Measurements from ENCODE around the gene NLRC3. TPM values are rescaled to one million over a fixed set of nuclear protein-coding genes. Genes with fewer than 3 reads are reported as not detected.

The NLRC3 gene
- total RNA-seq, 2 experiments from 2014 or later: 25.9 to 28.4 TPM

DNA sequence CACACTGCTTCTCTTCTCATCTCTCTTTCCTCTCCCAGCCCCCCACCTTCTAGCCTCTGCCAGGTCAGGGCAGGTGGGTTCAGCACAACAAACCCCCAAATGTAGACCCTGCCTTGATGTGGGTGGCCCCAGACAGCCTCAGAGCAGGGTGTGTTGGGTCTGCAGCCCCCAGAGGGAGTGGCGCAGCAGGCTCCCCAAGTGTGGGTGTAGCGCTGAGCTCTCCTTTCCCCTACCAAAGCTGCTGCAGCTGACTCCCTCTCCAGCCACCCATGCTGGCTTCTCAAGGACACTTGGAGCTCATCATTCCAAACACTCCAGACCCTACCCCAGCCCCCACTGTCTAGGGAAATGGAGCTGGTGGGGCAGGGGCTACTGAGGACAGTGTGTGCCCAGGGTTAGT lies 27.3 kb downstream of the NLRC3 start:
- Mint-ChIP-seq H3K27me3 (no peaks in the 10 kb centered on the region), H3K4me3 (no peak overlapping the region), H3K36me3 (peaks cover 37% of the 10 kb centered on the region), H3K4me1 (ENCODE audit: low read depth) (no peaks in the 10 kb centered on the region), H3K27ac (no peak overlapping the region), H3K9me3 (no peaks in the 10 kb centered on the region)
- POLR2A ChIA-PET: no interaction called here
- intact Hi-C loops (cut with micrococcal nuclease): no loop called here
- no peak for DNase-seq
- CTCF ChIA-PET: no interaction called here

DNA sequence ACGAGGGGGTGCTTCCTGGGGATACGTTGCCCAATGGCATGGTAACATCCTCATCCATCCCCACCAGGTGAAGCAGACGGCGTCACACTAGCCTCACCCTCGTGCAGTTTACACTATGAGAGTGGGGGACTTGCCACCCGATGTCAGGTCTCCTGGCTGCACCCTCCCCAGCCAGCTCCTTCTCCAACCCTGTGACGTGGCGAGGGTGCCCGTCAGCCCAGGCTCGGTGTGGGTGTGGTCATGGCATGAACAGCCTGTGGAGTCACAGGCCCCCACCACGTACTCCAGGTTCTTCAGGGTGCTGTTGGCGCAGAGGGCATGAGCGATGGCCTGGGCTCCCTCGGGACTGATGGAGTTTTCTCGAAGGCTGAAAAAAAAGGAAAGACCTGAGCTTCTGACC lies 28.3 kb downstream of the NLRC3 start:
- no peak for DNase-seq
- H3K27ac Mint-ChIP-seq: no peak overlapping the region
- intact Hi-C loops (cut with micrococcal nuclease): no loop called here
- H3K9me3 Mint-ChIP-seq: no peaks in the 10 kb centered on the region
- ChIA-PET CTCF (no interaction called here), POLR2A (no interaction called here)
- H3K36me3 Mint-ChIP-seq: peaks cover 33% of the 10 kb centered on the region
- H3K27me3 Mint-ChIP-seq: no peaks in the 10 kb centered on the region
- no peak overlapping the region for H3K4me3 Mint-ChIP-seq
- no peaks in the 10 kb centered on the region for H3K4me1 Mint-ChIP-seq (ENCODE audit: low read depth)

- H3K27ac Mint-ChIP-seq: no peak overlapping the region
- H3K27me3 Mint-ChIP-seq: no peaks in the 10 kb centered on the region
- ChIA-PET CTCF (no interaction called here), POLR2A (no interaction called here)
- intact Hi-C loops (cut with micrococcal nuclease): no loop called here
- H3K4me1 Mint-ChIP-seq (ENCODE audit: low read depth): no peaks in the 10 kb centered on the region
- H3K4me3 Mint-ChIP-seq: no peak overlapping the region
- H3K36me3 Mint-ChIP-seq: peaks cover 33% of the 10 kb centered on the region
- DNase-seq: no peak
- no peaks in the 10 kb centered on the region for H3K9me3 Mint-ChIP-seq
Measured at GRCh38 chr16:3548445-3548844, 28.8 kb downstream of the NLRC3 start.

DNA sequence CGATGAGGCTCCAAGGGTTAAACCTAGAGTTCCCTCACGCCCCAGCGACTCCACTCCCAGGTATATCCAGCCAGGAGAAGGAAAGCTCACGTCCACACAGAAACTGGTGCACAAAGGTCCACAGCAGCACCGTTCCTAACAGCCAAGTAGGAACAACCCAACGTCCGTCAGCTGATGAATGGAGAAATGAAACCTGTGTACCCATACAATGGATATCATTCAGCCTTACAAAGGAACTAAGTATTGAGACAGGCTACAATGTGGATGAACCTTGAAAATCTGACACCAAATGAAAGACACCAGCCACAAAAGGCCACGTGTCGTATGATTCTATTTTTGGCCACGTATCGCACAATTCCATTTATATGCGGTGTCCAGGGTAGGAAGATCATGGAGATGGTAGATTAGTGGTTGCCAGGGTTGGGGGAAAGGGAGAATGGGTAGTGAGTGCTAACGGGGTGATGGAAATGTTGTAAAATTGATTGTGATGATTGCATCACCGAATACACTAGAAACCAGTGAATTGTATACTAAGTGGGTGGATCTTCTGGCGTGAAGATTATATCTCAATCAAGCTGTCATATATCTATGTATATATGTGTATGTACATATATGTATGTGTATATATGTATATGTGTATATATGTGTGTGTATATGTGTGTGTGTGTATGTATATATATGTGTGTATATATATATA lies 30.1 kb downstream of the NLRC3 start:
- POLR2A ChIA-PET: no interaction called here
- H3K9me3 Mint-ChIP-seq: no peaks in the 10 kb centered on the region
- H3K4me3 Mint-ChIP-seq: no peak overlapping the region
- H3K4me1 Mint-ChIP-seq (ENCODE audit: low read depth): no peaks in the 10 kb centered on the region
- intact Hi-C loops (cut with micrococcal nuclease): no loop called here
- no peaks in the 10 kb centered on the region for H3K27me3 Mint-ChIP-seq
- no peak for DNase-seq
- no peak overlapping the region for H3K27ac Mint-ChIP-seq
- CTCF ChIA-PET: no interaction called here
- H3K36me3 Mint-ChIP-seq: peaks cover 29% of the 10 kb centered on the region

DNA sequence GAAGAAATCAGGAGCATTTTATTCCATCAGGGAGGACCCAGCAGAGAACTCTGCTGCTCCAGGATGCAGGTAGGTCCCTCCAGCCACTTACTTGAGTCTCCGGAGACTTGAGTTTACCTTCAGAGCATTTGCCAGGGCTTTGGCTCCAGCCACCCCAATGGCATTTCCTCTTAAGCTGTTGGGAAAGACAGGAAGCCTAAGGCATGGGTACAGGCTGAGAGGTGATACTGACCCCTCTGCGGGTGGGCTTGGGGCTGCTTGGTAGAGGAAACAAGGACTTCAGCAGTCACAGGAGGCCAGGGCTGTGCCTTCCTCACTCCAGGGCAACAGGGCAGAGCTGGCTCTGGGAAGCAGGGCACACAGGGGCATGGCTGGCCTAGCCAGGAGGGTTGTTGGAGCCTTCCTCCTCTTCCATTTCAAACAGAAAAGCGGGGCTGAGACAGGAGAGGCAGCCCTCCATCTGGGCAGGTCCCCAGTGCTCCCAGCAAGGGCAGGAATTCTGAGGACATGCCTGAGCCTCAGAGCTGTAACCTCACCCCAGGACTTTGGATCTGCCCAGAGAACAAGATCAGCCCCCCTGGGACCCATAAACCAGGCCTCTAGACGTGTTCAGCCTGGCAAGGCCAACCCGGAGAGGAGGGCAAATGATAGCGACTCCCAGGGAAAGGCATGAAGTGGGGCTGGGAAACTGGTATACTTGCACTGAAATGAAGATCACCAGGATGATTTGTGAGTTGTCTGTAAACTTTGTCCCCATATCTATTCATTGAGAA lies 34.4 kb downstream of the NLRC3 start:
- Mint-ChIP-seq H3K9me3 (no peaks in the 10 kb centered on the region), H3K4me3 (no peak overlapping the region), H3K27me3 (no peaks in the 10 kb centered on the region), H3K36me3 (peaks cover 23% of the 10 kb centered on the region), H3K4me1 (ENCODE audit: low read depth) (no peaks in the 10 kb centered on the region), H3K27ac (peak overlapping the region; percentile 45)
- CTCF ChIA-PET: no interaction called here
- intact Hi-C loops (cut with micrococcal nuclease): no loop called here
- POLR2A ChIA-PET: no interaction called here
- no peak for DNase-seq

DNA sequence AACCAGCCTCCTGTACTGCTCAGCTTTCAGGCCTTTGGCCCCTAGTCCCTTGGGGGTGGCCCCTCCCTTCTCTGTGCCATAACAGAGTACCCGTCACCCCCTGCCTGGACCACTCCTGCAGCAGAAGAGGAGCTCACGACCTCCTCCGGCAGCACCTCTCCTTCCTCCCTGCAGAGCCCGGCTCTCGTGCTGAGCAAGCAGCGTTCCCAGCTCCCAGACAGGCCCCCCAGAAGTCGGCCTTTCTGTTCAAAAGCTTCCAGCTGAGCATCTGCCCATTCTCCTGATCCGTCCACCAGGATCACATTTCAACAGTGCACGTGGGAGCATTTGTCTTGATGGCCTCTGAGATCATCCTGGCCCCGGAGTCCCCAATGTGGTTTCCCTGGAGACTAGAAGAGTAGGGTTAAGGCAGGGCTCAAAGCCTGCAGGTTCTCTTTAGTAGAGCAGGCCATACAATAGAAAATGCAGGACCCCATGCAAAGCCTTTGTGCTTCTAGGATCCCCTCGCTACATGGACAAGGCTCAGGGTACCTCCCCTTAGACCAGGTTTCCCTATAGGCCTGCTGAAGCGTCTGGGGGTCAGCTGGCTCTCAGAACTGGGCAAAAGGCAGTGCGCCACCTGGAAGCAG lies 35.6 kb downstream of the NLRC3 start:
- H3K27me3 Mint-ChIP-seq: no peaks in the 10 kb centered on the region
- POLR2A ChIA-PET: no interaction called here
- DNase-seq: no peak
- CTCF ChIA-PET: no interaction called here
- H3K27ac Mint-ChIP-seq: no peak overlapping the region
- H3K9me3 Mint-ChIP-seq: no peaks in the 10 kb centered on the region
- peaks cover 19% of the 10 kb centered on the region for H3K36me3 Mint-ChIP-seq
- no peak overlapping the region for H3K4me3 Mint-ChIP-seq
- no peaks in the 10 kb centered on the region for H3K4me1 Mint-ChIP-seq (ENCODE audit: low read depth)
- intact Hi-C loops (cut with micrococcal nuclease): no loop called here

GRCh38 chr16:3538222-3538621 lies 39.0 kb downstream of the NLRC3 start:
- H3K27ac Mint-ChIP-seq: no peak overlapping the region
- DNase-seq: no peak
- H3K9me3 Mint-ChIP-seq: no peaks in the 10 kb centered on the region
- no peak overlapping the region for H3K4me3 Mint-ChIP-seq
- POLR2A ChIA-PET: no interaction called here
- intact Hi-C loops (cut with micrococcal nuclease): no loop called here
- CTCF ChIA-PET: no interaction called here
- peaks cover 18% of the 10 kb centered on the region for H3K36me3 Mint-ChIP-seq
- H3K4me1 Mint-ChIP-seq (ENCODE audit: low read depth): no peaks in the 10 kb centered on the region
- no peaks in the 10 kb centered on the region for H3K27me3 Mint-ChIP-seq

DNA sequence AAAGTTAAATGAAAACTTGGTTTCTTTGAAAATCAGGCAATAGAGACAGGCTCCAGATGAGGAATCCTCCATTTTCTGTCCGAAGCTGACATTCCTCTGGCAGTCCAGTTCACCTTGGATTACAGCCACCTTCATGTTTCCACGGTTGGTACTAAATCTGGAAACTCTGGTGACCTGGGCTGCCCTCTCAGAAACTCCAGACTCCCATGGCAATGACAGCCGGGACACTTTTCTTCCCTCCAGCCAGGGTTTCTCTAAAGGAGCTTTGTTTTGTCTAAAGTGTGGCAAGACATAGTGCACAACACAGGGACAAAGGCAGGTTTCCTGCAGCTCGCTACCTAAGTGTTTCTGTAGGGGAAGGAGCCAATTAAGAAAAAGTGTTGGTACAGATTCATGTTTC lies 40.4 kb downstream of the NLRC3 start:
- ChIA-PET POLR2A (no interaction called here), CTCF (interaction anchor here (0.6 kb wide), 2 partner anchors 27 to 398 kb away, joined by 3 read pairs; no protein-coding TSS in a partner anchor)
- intact Hi-C loops (cut with micrococcal nuclease): no loop called here
- Mint-ChIP-seq H3K27ac (no peak overlapping the region), H3K27me3 (no peaks in the 10 kb centered on the region), H3K4me1 (ENCODE audit: low read depth) (no peaks in the 10 kb centered on the region), H3K9me3 (no peaks in the 10 kb centered on the region), H3K36me3 (peaks cover 18% of the 10 kb centered on the region), H3K4me3 (no peak overlapping the region)
- no peak for DNase-seq

- ChIA-PET POLR2A (interaction anchor here (0.7 kb wide), 1 partner anchor 10 kb away, joined by 3 read pairs; no protein-coding TSS in a partner anchor), CTCF (interaction anchor here (0.6 kb wide), 2 partner anchors 27 to 399 kb away, joined by 3 read pairs; no protein-coding TSS in a partner anchor)
- intact Hi-C loops (cut with micrococcal nuclease): no loop called here
- Mint-ChIP-seq H3K36me3 (peaks cover 18% of the 10 kb centered on the region), H3K4me1 (ENCODE audit: low read depth) (no peaks in the 10 kb centered on the region), H3K9me3 (no peaks in the 10 kb centered on the region), H3K27me3 (no peaks in the 10 kb centered on the region), H3K4me3 (no peak overlapping the region), H3K27ac (no peak overlapping the region)
- no peak for DNase-seq
Measured at GRCh38 chr16:3536271-3536731, 40.9 kb downstream of the NLRC3 start.

- no peaks in the 10 kb centered on the region for H3K4me1 Mint-ChIP-seq (ENCODE audit: low read depth)
- no peaks in the 10 kb centered on the region for H3K9me3 Mint-ChIP-seq
- H3K27ac Mint-ChIP-seq: no peak overlapping the region
- no peaks in the 10 kb centered on the region for H3K27me3 Mint-ChIP-seq
- no peak overlapping the region for H3K4me3 Mint-ChIP-seq
- intact Hi-C loops (cut with micrococcal nuclease): no loop called here
- no peak for DNase-seq
- ChIA-PET CTCF (no interaction called here), POLR2A (no interaction called here)
- peaks cover 7% of the 10 kb centered on the region for H3K36me3 Mint-ChIP-seq
Measured at GRCh38 chr16:3534126-3534525, 43.1 kb downstream of the NLRC3 start.

GRCh38 chr16:3532741-3533140 lies 44.5 kb downstream of the NLRC3 start:
- Mint-ChIP-seq H3K27ac (no peak overlapping the region), H3K27me3 (no peaks in the 10 kb centered on the region), H3K4me3 (no peak overlapping the region), H3K4me1 (ENCODE audit: low read depth) (peaks cover 4% of the 10 kb centered on the region), H3K36me3 (peaks cover 12% of the 10 kb centered on the region), H3K9me3 (no peaks in the 10 kb centered on the region)
- DNase-seq: no peak
- POLR2A ChIA-PET: no interaction called here
- intact Hi-C loops (cut with micrococcal nuclease): no loop called here
- CTCF ChIA-PET: no interaction called here

DNA sequence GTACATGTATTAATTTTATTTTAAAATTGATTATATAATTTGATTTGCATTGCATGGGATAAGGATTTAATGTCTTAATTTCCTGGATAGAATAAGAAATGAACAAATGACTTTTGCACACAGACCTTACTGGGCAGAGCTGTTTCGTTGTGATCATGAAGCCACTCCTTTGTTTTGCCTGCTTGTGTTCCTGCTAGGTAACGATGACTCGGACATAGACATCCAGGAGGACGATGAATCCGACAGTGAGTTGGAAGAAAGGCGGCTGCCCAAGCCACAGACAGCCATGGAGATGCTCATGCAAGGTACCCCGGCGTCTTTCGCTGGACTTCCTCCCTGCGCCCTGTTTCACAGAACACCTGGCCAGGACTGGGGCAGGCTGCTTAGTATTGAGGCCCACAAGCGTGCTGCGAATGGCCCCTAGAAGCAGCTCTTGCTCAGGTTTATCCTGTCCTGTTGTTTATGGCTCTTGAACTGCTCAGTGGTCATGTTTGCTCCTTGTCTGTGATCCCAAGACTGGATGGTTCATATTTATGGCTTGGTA lies 46.8 kb downstream of the NLRC3 start:
- peaks cover 14% of the 10 kb centered on the region for H3K36me3 Mint-ChIP-seq
- no peak for DNase-seq
- CTCF ChIA-PET: no interaction called here

More for the DNA sequence above, 46.8 kb downstream of the NLRC3 start:
- intact Hi-C loops (cut with micrococcal nuclease): no loop called here
- Mint-ChIP-seq H3K9me3 (no peaks in the 10 kb centered on the region), H3K27me3 (no peaks in the 10 kb centered on the region), H3K27ac (no peak overlapping the region), H3K4me3 (no peak overlapping the region), H3K4me1 (ENCODE audit: low read depth) (peaks cover 5% of the 10 kb centered on the region)
- POLR2A ChIA-PET: no interaction called here
